GM20000 (cell line): ENCODE results near the gene CDK19.
"Not testable (repeated sequence)": the region's sequence is repeated elsewhere in the genome, so short reads cannot be mapped to it uniquely, and the experiment has no call there.

Source experiments
- DNase-seq: peaks from one replicate; pipeline ENCODE4 v3.0.0; 2012; ENCODE audit warnings: low spot score
- CTCF ChIP-seq: IDR thresholded peaks from 2 replicates; pipeline ENCODE4 v1.5.1; 2012; ENCODE audit warnings: mild to moderate bottlenecking, control low read depth; ENCODE audit errors: extremely low read depth, missing control alignments

CDK19 gene

GRCh38 chr6:110735666-110736065 is 79.6 kb downstream of the CDK19 start:
- TF ChIP-seq CTCF, result no peak

GRCh38 chr6:110731898-110732297 is 83.4 kb downstream of the CDK19 start:
- DNase-seq, result no peak
- TF ChIP-seq CTCF, result no peak

More at GRCh38 chr6:110735666-110736065, 79.6 kb downstream of the CDK19 start:
- no peak for DNase-seq

GRCh38 chr6:110731196-110731595 is 84.1 kb downstream of the CDK19 start:
- no peak for DNase-seq
- no peak for TF ChIP-seq CTCF

- peak; percentile 34 for DNase-seq
- TF ChIP-seq CTCF, result no peak
Observed at GRCh38 chr6:110728501-110728900, 86.8 kb downstream of the CDK19 start.

- DNase-seq, result no peak
- no peak for TF ChIP-seq CTCF
Observed at GRCh38 chr6:110723017-110723416, 92.3 kb downstream of the CDK19 start.

- DNase-seq, result no peak
- no peak for TF ChIP-seq CTCF
Observed at GRCh38 chr6:110720066-110720465, 95.2 kb downstream of the CDK19 start.

- not testable (repeated sequence) for DNase-seq
Observed at GRCh38 chr6:110719601-110720000, 95.7 kb downstream of the CDK19 start.

- TF ChIP-seq CTCF, result no peak
- DNase-seq, result no peak
Observed at GRCh38 chr6:110714143-110714542, 101.1 kb downstream of the CDK19 start.
